Ectodermal cell (in vitro differentiated cells): ENCODE measurements around the gene TMEM38A. TPM values are rescaled to one million over a fixed set of nuclear protein-coding genes. Genes with fewer than 3 reads are reported as not detected.

Experiments
- H3K27ac ChIP-seq: 2 replicates; pipeline ENCODE4 v1.7.0; 2013; ENCODE audit warnings: mild to moderate bottlenecking, low read depth, low read length; ENCODE audit not compliant: insufficient read depth, poor library complexity, severe bottlenecking
- H3K27me3 ChIP-seq: 2 replicates; pipeline ENCODE4 v1.7.0; 2013; ENCODE audit warnings: mild to moderate bottlenecking, low read length; ENCODE audit not compliant: insufficient read depth, control insufficient read depth, poor library complexity, severe bottlenecking
- H3K36me3 ChIP-seq: one replicate; pipeline ENCODE4 v1.7.0; 2013; ENCODE audit warnings: low read length; ENCODE audit not compliant: control insufficient read depth, insufficient read depth
- H3K4me1 ChIP-seq: one replicate; pipeline ENCODE4 v1.7.0; 2013; ENCODE audit warnings: low read length; ENCODE audit not compliant: control insufficient read depth, insufficient read depth
- H3K4me3 ChIP-seq: 2 replicates; pipeline ENCODE4 v1.7.0; 2013; ENCODE audit warnings: low read depth, low read length, control low read depth; ENCODE audit not compliant: insufficient read depth
- H3K9me3 ChIP-seq: 2 replicates; pipeline ENCODE4 v1.7.0; 2013; ENCODE audit warnings: mild to moderate bottlenecking, low read length, moderate library complexity; ENCODE audit not compliant: control insufficient read depth
- WGBS, 2 experiments: methylation state at CpG; one replicate each; pipeline ENCODE4 v1.1.7; 2013; ENCODE audit warnings: missing lambda C conversion rate in 2 of 2; 5-methylcytosine and 5-hydroxymethylcytosine counted together
- polyA plus RNA-seq, 4 experiments: library from polyadenylated mRNA; stranded (reverse); fragments of 50-300 nt; gene quantifications; one replicate each; pipeline ENCODE4 v1.2.3, GENCODE V29; 2013

TMEM38A gene
- polyA plus RNA-seq (2013, experiment 1 of 4), result 3.8 TPM
- 2.0 TPM for polyA plus RNA-seq (2013, experiment 2 of 4)
- polyA plus RNA-seq (2013, experiment 3 of 4), result 1.5 TPM
- 1.7 TPM for polyA plus RNA-seq (2013, experiment 4 of 4)

- H3K4me3 ChIP-seq, result peak within 1 kb of the TSS; percentile 95
- peak within 1 kb of the TSS; percentile 51 for H3K27ac ChIP-seq
- H3K36me3 ChIP-seq, result peaks cover 12% of the 10 kb centered on the region
- 1% methylated on average over 76 of the region's 76 CpGs for WGBS, 2 experiments
- peaks cover 26% of the 10 kb centered on the region for H3K27me3 ChIP-seq
- no peaks in the 10 kb centered on the region for H3K9me3 ChIP-seq
- peaks cover 11% of the 10 kb centered on the region for H3K4me1 ChIP-seq
Observed at GRCh38 chr19:16660763-16661479, at the start of gene TMEM38A. TMEM38A (plus strand) TSS chr19:16661139; CDS start chr19:16661218, 79 bp downstream.

GRCh38 chr19:16612636-16613035 lies 48.3 kb upstream of the TMEM38A start:
- no peak overlapping the region for H3K4me3 ChIP-seq
- no peaks in the 10 kb centered on the region for H3K9me3 ChIP-seq
- peaks cover 5% of the 10 kb centered on the region for H3K4me1 ChIP-seq
- H3K36me3 ChIP-seq, result no peaks in the 10 kb centered on the region
- no peak overlapping the region for H3K27ac ChIP-seq
- WGBS, 2 experiments, result 80 to 89% methylated on average over 3 of the region's 3 CpGs
- H3K27me3 ChIP-seq, result no peaks in the 10 kb centered on the region

GRCh38 chr19:16613841-16614240 lies 47.1 kb upstream of the TMEM38A start:
- Histone ChIP-seq H3K27ac (no peak overlapping the region), H3K9me3 (no peaks in the 10 kb centered on the region), H3K27me3 (no peaks in the 10 kb centered on the region), H3K36me3 (no peaks in the 10 kb centered on the region), H3K4me3 (no peak overlapping the region), H3K4me1 (peaks cover 5% of the 10 kb centered on the region)
- WGBS, 2 experiments, result 88 to 98% methylated on average over 2 of the region's 2 CpGs

- no peak overlapping the region for H3K27ac ChIP-seq
- H3K9me3 ChIP-seq, result no peaks in the 10 kb centered on the region
- H3K4me1 ChIP-seq, result peaks cover 5% of the 10 kb centered on the region
- no peaks in the 10 kb centered on the region for H3K27me3 ChIP-seq
- H3K36me3 ChIP-seq, result no peaks in the 10 kb centered on the region
- no peak overlapping the region for H3K4me3 ChIP-seq
- 68 to 77% methylated on average over 2 of the region's 2 CpGs for WGBS, 2 experiments
Observed at GRCh38 chr19:16614941-16615340, 46.0 kb upstream of the TMEM38A start.

- H3K4me1 ChIP-seq, result peaks cover 5% of the 10 kb centered on the region
- H3K36me3 ChIP-seq, result no peaks in the 10 kb centered on the region
- no peak overlapping the region for H3K4me3 ChIP-seq
- no peak overlapping the region for H3K27ac ChIP-seq
- no peaks in the 10 kb centered on the region for H3K9me3 ChIP-seq
- H3K27me3 ChIP-seq, result no peaks in the 10 kb centered on the region
- WGBS, 2 experiments, result 63 to 65% methylated on average over 1 of the region's 1 CpG
Observed at GRCh38 chr19:16615808-16616207, 45.1 kb upstream of the TMEM38A start.

- Histone ChIP-seq H3K9me3 (no peaks in the 10 kb centered on the region), H3K36me3 (no peaks in the 10 kb centered on the region), H3K27me3 (no peaks in the 10 kb centered on the region), H3K4me1 (peaks cover 5% of the 10 kb centered on the region), H3K4me3 (no peak overlapping the region), H3K27ac (no peak overlapping the region)
- WGBS, 2 experiments, result 95 to 96% methylated on average over 7 of the region's 7 CpGs
Observed at GRCh38 chr19:16618248-16618647, 42.7 kb upstream of the TMEM38A start.

GRCh38 chr19:16619457-16619856 lies 41.5 kb upstream of the TMEM38A start:
- no peaks in the 10 kb centered on the region for H3K27me3 ChIP-seq
- no peak overlapping the region for H3K27ac ChIP-seq
- H3K4me1 ChIP-seq, result peaks cover 5% of the 10 kb centered on the region
- no peaks in the 10 kb centered on the region for H3K36me3 ChIP-seq
- 89 to 93% methylated on average over 7 of the region's 7 CpGs for WGBS, 2 experiments
- no peak overlapping the region for H3K4me3 ChIP-seq
- no peaks in the 10 kb centered on the region for H3K9me3 ChIP-seq

GRCh38 chr19:16620018-16620417 lies 40.9 kb upstream of the TMEM38A start:
- H3K27ac ChIP-seq, result no peak overlapping the region
- 86 to 96% methylated on average over 5 of the region's 5 CpGs for WGBS, 2 experiments

GRCh38 chr19:16620584-16620983 lies 40.4 kb upstream of the TMEM38A start:
- H3K9me3 ChIP-seq, result no peaks in the 10 kb centered on the region
- H3K4me3 ChIP-seq, result no peak overlapping the region
- WGBS, 2 experiments, result 82 to 92% methylated on average over 3 of the region's 3 CpGs
- no peaks in the 10 kb centered on the region for H3K36me3 ChIP-seq
- no peak overlapping the region for H3K27ac ChIP-seq
- peaks cover 5% of the 10 kb centered on the region for H3K4me1 ChIP-seq
- no peaks in the 10 kb centered on the region for H3K27me3 ChIP-seq

More at GRCh38 chr19:16620018-16620417, 40.9 kb upstream of the TMEM38A start:
- no peaks in the 10 kb centered on the region for H3K9me3 ChIP-seq
- no peaks in the 10 kb centered on the region for H3K27me3 ChIP-seq
- H3K4me3 ChIP-seq, result no peak overlapping the region
- H3K4me1 ChIP-seq, result peaks cover 5% of the 10 kb centered on the region
- H3K36me3 ChIP-seq, result no peaks in the 10 kb centered on the region

- H3K27ac ChIP-seq, result no peak overlapping the region
- no peaks in the 10 kb centered on the region for H3K9me3 ChIP-seq
- WGBS, 2 experiments, result 88 to 92% methylated on average over 7 of the region's 7 CpGs
- no peaks in the 10 kb centered on the region for H3K36me3 ChIP-seq
- H3K27me3 ChIP-seq, result no peaks in the 10 kb centered on the region
- no peak overlapping the region for H3K4me3 ChIP-seq
- peaks cover 4% of the 10 kb centered on the region for H3K4me1 ChIP-seq
Observed at GRCh38 chr19:16621165-16621800, 39.7 kb upstream of the TMEM38A start.
